Activated naive CD8-positive, alpha-beta T cell treated with anti-CD3 and anti-CD28 coated beads for 36 hours (primary cell): Measurements from ENCODE around the gene IL12A. TPM values are rescaled to one million over a fixed set of nuclear protein-coding genes. Genes with fewer than 3 reads are reported as not detected.
A peak's percentile ranks its signal among the peaks of the same experiment; 100 is the strongest.

ENCODE experiments used
- DNase-seq: peaks from one replicate; pipeline ENCODE4 v3.0.0; 2021
- H3K27ac Mint-ChIP-seq: one replicate; pipeline ENCODE4 v1.8.0; 2022; ENCODE audit warnings: mild to moderate bottlenecking, moderate library complexity, mixed read lengths
- H3K27me3 Mint-ChIP-seq: one replicate; pipeline ENCODE4 v1.8.0; 2022; ENCODE audit warnings: mild to moderate bottlenecking, mixed read lengths
- H3K36me3 Mint-ChIP-seq: one replicate; pipeline ENCODE4 v1.8.0; 2021; ENCODE audit warnings: mild to moderate bottlenecking, mixed read lengths
- H3K4me1 Mint-ChIP-seq: one replicate; pipeline ENCODE4 v1.8.0; 2021; ENCODE audit warnings: mixed read lengths
- H3K4me3 Mint-ChIP-seq: one replicate; pipeline ENCODE4 v1.8.0; 2022; ENCODE audit warnings: mild to moderate bottlenecking, moderate library complexity, mixed read lengths
- H3K9me3 Mint-ChIP-seq: one replicate; pipeline ENCODE4 v1.8.0; 2022; ENCODE audit warnings: mixed read lengths
- total RNA-seq, 2 experiments: library from RNA; stranded (reverse); gene quantifications; one replicate each; pipeline ENCODE4 v1.2.3, GENCODE V29; 2021

The IL12A gene
- total RNA-seq, 2 experiments from 2014 or later: 0.20 to 0.41 TPM

GRCh38 chr3:160038862-160039562 is 50.4 kb downstream of the IL12A start:
- Mint-ChIP-seq H3K36me3 (peaks cover 3% of the 10 kb centered on the region), H3K9me3 (peaks cover 13% of the 10 kb centered on the region), H3K4me1 (peaks cover 3% of the 10 kb centered on the region), H3K27me3 (peaks cover 40% of the 10 kb centered on the region), H3K27ac (no peak overlapping the region), H3K4me3 (no peak overlapping the region)
- peak; percentile 35 for DNase-seq

GRCh38 chr3:160040181-160040580 is 51.5 kb downstream of the IL12A start:
- Mint-ChIP-seq H3K4me3 (no peak overlapping the region), H3K9me3 (peaks cover 13% of the 10 kb centered on the region), H3K36me3 (peaks cover 3% of the 10 kb centered on the region), H3K27ac (no peak overlapping the region), H3K27me3 (peaks cover 40% of the 10 kb centered on the region), H3K4me1 (peaks cover 3% of the 10 kb centered on the region)
- no peak for DNase-seq

GRCh38 chr3:160041465-160041864 is 52.8 kb downstream of the IL12A start:
- peaks cover 40% of the 10 kb centered on the region for H3K27me3 Mint-ChIP-seq
- H3K4me1 Mint-ChIP-seq: peaks cover 3% of the 10 kb centered on the region
- peaks cover 13% of the 10 kb centered on the region for H3K9me3 Mint-ChIP-seq
- H3K36me3 Mint-ChIP-seq: peaks cover 3% of the 10 kb centered on the region
- no peak overlapping the region for H3K4me3 Mint-ChIP-seq
- H3K27ac Mint-ChIP-seq: no peak overlapping the region
- no peak for DNase-seq

- Mint-ChIP-seq H3K4me3 (no peak overlapping the region), H3K9me3 (peaks cover 13% of the 10 kb centered on the region), H3K27me3 (peaks cover 24% of the 10 kb centered on the region), H3K36me3 (peaks cover 3% of the 10 kb centered on the region), H3K4me1 (peaks cover 2% of the 10 kb centered on the region), H3K27ac (no peak overlapping the region)
- DNase-seq: no peak
Observed at GRCh38 chr3:160044121-160044520, 55.5 kb downstream of the IL12A start.

Other genes starting within 250 kb of the IL12A start
- gene SCHIP1, start 149.0 kb upstream of the IL12A start, total RNA-seq: not detected
- gene C3orf80, start 236.6 kb downstream of the IL12A start, total RNA-seq: not detected